Loucy (cell line): ENCODE measurements around the gene ZMAT5.

Experiments
- H2AFZ ChIP-seq: fragments of 200-600 bp; sonication (generic); 2 replicates; pipeline ENCODE4 v1.6.0; 2016; ENCODE audit warnings: antibody characterized with exemption, mild to moderate bottlenecking, low read length, moderate library complexity
- H3F3A ChIP-seq: fragments of 200-600 bp; 2 replicates; pipeline ENCODE4 v1.6.0; 2016; ENCODE audit warnings: antibody characterized with exemption, low read depth, mild to moderate bottlenecking
- H3K27me3 ChIP-seq: fragments of 200-600 bp; sonication (generic); 2 replicates; pipeline ENCODE4 v1.6.1; 2014; ENCODE audit warnings: low read length, mild to moderate bottlenecking; ENCODE audit not compliant: insufficient read depth, poor library complexity, severe bottlenecking
- H3K36me3 ChIP-seq: fragments of 200-600 bp; sonication (generic); 2 replicates; pipeline ENCODE4 v1.6.1; 2016; ENCODE audit warnings: low read length; ENCODE audit not compliant: insufficient read depth
- H3K4me1 ChIP-seq: fragments of 200-600 bp; sonication (generic); 2 replicates; pipeline ENCODE4 v1.5.1; 2014; ENCODE audit warnings: low read length, mild to moderate bottlenecking; ENCODE audit not compliant: insufficient read depth, poor library complexity, severe bottlenecking
- H3K4me2 ChIP-seq: fragments of 200-600 bp; sonication (generic); 2 replicates; pipeline ENCODE4 v1.6.0; 2014; ENCODE audit warnings: antibody characterized with exemption, low read length, low read depth, mild to moderate bottlenecking; ENCODE audit not compliant: poor library complexity, severe bottlenecking
- H3K4me3 ChIP-seq: fragments of 200-600 bp; sonication (generic); 2 replicates; pipeline ENCODE4 v1.5.1; 2014; ENCODE audit warnings: low read length, mild to moderate bottlenecking, mixed read lengths; ENCODE audit not compliant: poor library complexity, severe bottlenecking
- H3K79me2 ChIP-seq: fragments of 200-600 bp; sonication (generic); 2 replicates; pipeline ENCODE4 v1.6.1; 2014; ENCODE audit warnings: low read length; ENCODE audit not compliant: insufficient read depth
- H3K9ac ChIP-seq: fragments of 200-600 bp; sonication (generic); 2 replicates; pipeline ENCODE4 v1.6.0; 2014; ENCODE audit warnings: mild to moderate bottlenecking, low read depth, low read length, moderate library complexity; ENCODE audit not compliant: poor library complexity, severe bottlenecking
- H3K9me2 ChIP-seq: fragments of 200-600 bp; sonication (generic); replicated peaks from 2 replicates; pipeline ENCODE4 v1.6.1; 2016; ENCODE audit warnings: low read depth, low read length, mixed read lengths
- H3K9me3 ChIP-seq: fragments of 200-600 bp; sonication (generic); 2 replicates; pipeline ENCODE4 v1.6.1; 2014; ENCODE audit warnings: mild to moderate bottlenecking, antibody characterized with exemption, low read length, low read depth; ENCODE audit not compliant: insufficient read depth
- H4K20me1 ChIP-seq: fragments of 200-600 bp; sonication (generic); 2 replicates; pipeline ENCODE4 v1.6.0; 2014; ENCODE audit warnings: antibody characterized with exemption, low read length, mild to moderate bottlenecking; ENCODE audit not compliant: insufficient read depth, poor library complexity, severe bottlenecking
- EZH2phosphoT487 ChIP-seq: fragments of 200-600 bp; IDR thresholded peaks from 2 replicates; pipeline ENCODE4 v1.6.1; 2018; ENCODE audit warnings: antibody characterized with exemption, mild to moderate bottlenecking, moderate library complexity, borderline replicate concordance
- TF ChIP-seq, protein P1 (sequence below): fragments of 200-600 bp; sonication (generic); conservative IDR thresholded peaks from 2 replicates; pipeline ENCODE4 v1.5.1; 2014; ENCODE audit warnings: mild to moderate bottlenecking, antibody characterized with exemption, low read length

The ZMAT5 gene

DNA sequence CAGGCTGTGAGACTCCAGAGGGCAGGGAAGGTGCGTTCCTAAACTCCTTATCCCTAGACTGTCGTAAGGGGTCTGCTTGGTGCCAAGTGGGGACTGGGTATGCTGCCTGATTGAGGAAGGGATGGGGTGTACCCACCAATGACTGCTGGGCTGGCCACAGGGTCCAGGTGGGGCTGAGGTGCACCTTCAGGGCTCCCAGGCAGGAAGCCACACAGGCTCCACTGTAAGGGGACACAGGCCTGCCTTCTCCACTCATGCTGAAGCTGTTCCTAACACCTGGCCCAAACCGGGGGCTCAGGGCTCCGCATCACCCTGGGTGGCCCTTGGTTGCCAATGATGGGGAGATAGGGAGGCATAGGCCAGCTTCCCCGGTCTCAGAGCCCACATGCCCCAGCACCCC, 26.6 kb downstream of the ZMAT5 start:
- no peaks in the 10 kb centered on the region for H3K4me1 ChIP-seq

DNA sequence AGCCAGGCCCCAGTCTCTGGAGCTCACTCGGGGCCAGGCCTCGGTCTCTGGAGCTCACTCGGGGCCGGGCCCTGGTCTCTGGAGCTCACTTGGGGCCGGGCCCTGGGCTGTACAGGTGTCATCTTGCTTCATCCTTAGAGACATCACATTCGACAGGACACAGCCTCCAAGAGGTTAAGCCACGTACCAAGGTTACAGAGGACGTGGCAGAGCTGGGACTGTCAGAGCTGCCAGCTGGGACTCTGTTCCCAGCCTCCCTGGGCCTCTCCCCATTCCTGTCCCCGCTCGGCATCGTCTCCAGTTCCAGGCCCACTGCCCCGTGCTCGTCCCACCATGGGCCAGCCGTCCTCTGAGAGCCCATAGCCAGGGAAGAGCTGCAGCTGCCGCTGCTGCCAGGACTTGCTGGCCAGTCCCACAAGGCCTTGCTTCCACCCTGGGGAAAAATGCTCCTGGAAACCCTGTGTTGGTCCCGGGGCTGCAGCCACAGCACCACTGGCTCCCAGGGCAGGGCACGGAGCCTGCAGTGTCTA, 27.4 kb downstream of the ZMAT5 start:
- Histone ChIP-seq H3F3A (no peaks in the 10 kb centered on the region), H3K4me3 (no peak overlapping the region), H3K27me3 (no peaks in the 10 kb centered on the region), H3K79me2 (no peaks in the 10 kb centered on the region), H3K4me2 (no peak overlapping the region), H3K9me2 (no peaks in the 10 kb centered on the region), H3K36me3 (no peaks in the 10 kb centered on the region), H3K9me3 (no peaks in the 10 kb centered on the region), H3K4me1 (no peaks in the 10 kb centered on the region), H3K9ac (no peak overlapping the region), H2AFZ (no peak overlapping the region), H4K20me1 (no peaks in the 10 kb centered on the region)
- TF ChIP-seq, protein P1, sequence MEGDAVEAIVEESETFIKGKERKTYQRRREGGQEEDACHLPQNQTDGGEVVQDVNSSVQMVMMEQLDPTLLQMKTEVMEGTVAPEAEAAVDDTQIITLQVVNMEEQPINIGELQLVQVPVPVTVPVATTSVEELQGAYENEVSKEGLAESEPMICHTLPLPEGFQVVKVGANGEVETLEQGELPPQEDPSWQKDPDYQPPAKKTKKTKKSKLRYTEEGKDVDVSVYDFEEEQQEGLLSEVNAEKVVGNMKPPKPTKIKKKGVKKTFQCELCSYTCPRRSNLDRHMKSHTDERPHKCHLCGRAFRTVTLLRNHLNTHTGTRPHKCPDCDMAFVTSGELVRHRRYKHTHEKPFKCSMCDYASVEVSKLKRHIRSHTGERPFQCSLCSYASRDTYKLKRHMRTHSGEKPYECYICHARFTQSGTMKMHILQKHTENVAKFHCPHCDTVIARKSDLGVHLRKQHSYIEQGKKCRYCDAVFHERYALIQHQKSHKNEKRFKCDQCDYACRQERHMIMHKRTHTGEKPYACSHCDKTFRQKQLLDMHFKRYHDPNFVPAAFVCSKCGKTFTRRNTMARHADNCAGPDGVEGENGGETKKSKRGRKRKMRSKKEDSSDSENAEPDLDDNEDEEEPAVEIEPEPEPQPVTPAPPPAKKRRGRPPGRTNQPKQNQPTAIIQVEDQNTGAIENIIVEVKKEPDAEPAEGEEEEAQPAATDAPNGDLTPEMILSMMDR = no peak
- TF ChIP-seq EZH2phosphoT487 = no peak

More for the DNA sequence above, 26.6 kb downstream of the ZMAT5 start:
- Histone ChIP-seq H3K9ac (no peak overlapping the region), H3F3A (no peaks in the 10 kb centered on the region), H3K36me3 (no peaks in the 10 kb centered on the region), H3K9me3 (no peaks in the 10 kb centered on the region), H3K27me3 (no peaks in the 10 kb centered on the region), H3K4me2 (no peak overlapping the region), H3K4me3 (no peak overlapping the region), H4K20me1 (no peaks in the 10 kb centered on the region), H2AFZ (no peak overlapping the region), H3K9me2 (no peaks in the 10 kb centered on the region), H3K79me2 (no peaks in the 10 kb centered on the region)
- TF ChIP-seq EZH2phosphoT487 = no peak
- TF ChIP-seq, protein P1 = no peak

DNA sequence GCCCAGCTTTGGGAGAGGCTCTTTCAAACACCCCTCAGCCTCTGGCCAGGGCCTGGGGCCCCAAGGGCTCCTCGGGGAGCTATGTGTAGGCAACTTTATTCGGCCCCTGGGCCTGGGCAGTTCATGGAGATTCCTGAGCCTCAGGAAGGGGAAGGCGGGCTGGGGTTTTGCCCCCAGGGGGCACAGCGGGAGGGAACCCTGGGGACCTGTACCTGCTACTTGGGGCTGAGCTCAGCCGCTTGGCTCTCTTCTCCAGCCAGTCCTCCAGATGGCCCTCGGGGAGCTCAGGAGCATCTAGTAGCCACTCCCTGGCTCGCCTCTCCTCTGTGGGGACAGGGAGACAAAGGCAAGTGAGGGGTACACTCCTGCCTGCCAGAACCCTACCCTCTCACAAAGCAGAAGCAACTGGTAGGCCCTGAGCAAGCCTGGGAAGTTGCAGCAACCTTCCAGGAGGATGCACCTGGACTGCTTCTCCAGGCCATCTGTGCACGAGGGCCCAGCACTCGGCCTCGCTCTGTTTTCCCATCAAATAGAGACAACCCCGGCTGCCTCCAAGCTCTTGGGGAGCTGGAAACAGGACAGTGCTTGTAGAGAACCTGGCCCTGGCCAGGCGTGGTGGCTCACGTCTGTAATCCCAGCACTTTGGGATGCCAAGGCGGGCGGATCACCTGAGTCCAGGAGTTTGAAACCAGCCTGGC, 28.5 kb downstream of the ZMAT5 start:
- no peaks in the 10 kb centered on the region for H3K4me1 ChIP-seq
- H3K79me2 ChIP-seq = no peaks in the 10 kb centered on the region
- H3K9me2 ChIP-seq = no peaks in the 10 kb centered on the region
- H3K36me3 ChIP-seq = no peaks in the 10 kb centered on the region
- H3K4me3 ChIP-seq = no peak overlapping the region
- no peaks in the 10 kb centered on the region for H4K20me1 ChIP-seq
- no peak overlapping the region for H3K4me2 ChIP-seq
- TF ChIP-seq EZH2phosphoT487 = no peak
- TF ChIP-seq, protein P1 = no peak
- H3K9me3 ChIP-seq = no peaks in the 10 kb centered on the region
- no peaks in the 10 kb centered on the region for H3F3A ChIP-seq
- H3K9ac ChIP-seq = no peak overlapping the region
- no peak overlapping the region for H2AFZ ChIP-seq
- no peaks in the 10 kb centered on the region for H3K27me3 ChIP-seq
